ENCODE results near the gene ZC3H7B. TPM values are rescaled to one million over a fixed set of nuclear protein-coding genes. Genes with fewer than 3 reads are reported as not detected.

The ZC3H7B gene
- total RNA-seq, 1 donor from 2014 or later, result 66.7 TPM

DNA sequence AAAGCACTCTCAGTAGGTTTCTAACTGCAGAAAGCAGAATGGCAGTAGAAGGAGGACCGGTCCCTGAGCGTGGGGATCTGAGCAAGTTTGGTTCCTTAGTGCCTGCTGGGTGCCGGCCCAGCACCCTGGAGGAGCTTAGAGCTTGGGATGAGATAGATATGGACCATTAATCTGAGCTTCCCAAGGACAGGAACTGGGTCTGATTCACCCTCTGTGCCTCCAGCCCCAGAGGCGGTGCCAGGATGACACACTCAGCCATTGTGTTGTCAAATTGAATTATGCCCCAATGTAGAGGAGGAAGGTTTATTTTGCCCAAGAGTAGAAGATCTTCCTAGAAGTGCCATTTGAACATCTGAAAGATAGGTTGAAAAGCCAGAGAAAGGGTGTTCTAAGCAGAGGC lies 4.3 kb downstream of the ZC3H7B start:
- no peak for FAIRE-seq
- no peak overlapping the region for H3K27ac ChIP-seq (ENCODE audit: low read depth, low read length)
- no peak overlapping the region for H3K4me3 Mint-ChIP-seq (ENCODE audit: unreplicated experiment)

DNA sequence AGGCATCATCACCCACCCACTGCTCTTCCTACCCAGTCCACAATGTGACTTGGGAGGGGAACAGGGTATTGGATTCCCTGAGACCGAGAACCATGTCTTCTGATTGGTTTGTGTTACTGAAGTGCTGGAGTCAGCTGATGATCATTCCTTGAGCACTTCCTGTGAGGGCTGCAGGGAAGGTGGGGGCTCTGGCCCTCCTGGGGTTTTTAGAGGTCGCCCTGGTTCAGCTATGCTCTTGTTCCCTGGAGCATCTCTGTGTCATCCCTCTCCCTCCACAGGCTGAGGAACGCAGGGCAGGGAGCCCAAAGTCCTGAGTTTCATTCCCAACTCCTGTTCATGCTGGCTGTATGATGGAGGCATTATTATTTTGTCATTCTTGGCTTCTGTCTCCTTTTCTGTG lies 6.7 kb downstream of the ZC3H7B start:
- FAIRE-seq, result no peak
- H3K4me1 Mint-ChIP-seq (ENCODE audit: low read depth, unreplicated experiment), result peaks cover 29% of the 10 kb centered on the region
- peak overlapping the region; percentile 28 for H3K27ac ChIP-seq (ENCODE audit: low read depth, low read length)
- DNase-seq (ENCODE audit: low read depth), result no peak
- H3K9me3 Mint-ChIP-seq (ENCODE audit: unreplicated experiment), result no peaks in the 10 kb centered on the region
- no peaks in the 10 kb centered on the region for H3K27me3 ChIP-seq (ENCODE audit: insufficient read depth, low read length)
- peaks cover 70% of the 10 kb centered on the region for H4K20me1 ChIP-seq (ENCODE audit: insufficient read depth, low read length)
- H3K36me3 Mint-ChIP-seq (ENCODE audit: low read depth, unreplicated experiment), result peaks cover 18% of the 10 kb centered on the region
- peak overlapping the region; percentile 4 for H3K4me2 ChIP-seq (ENCODE audit: low read length)
- H3K9ac ChIP-seq (ENCODE audit: low read length), result no peak overlapping the region
- H3K4me3 Mint-ChIP-seq (ENCODE audit: unreplicated experiment), result no peak overlapping the region
- H3K4me3 ChIP-seq (ENCODE audit: insufficient read depth, low read depth, low read length), result no peak overlapping the region
- peak overlapping the region; percentile 34 for H3K27ac Mint-ChIP-seq (ENCODE audit: unreplicated experiment)
- no peaks in the 10 kb centered on the region for H3K36me3 ChIP-seq (ENCODE audit: insufficient read depth, low read length)
- H2AFZ ChIP-seq (ENCODE audit: low read depth, low read length), result no peak overlapping the region
- H3K4me1 ChIP-seq (ENCODE audit: insufficient read depth, low read length), result peaks cover 18% of the 10 kb centered on the region
- H3K27me3 Mint-ChIP-seq (ENCODE audit: low read depth, unreplicated experiment), result no peaks in the 10 kb centered on the region
- peaks cover 94% of the 10 kb centered on the region for H3K79me2 ChIP-seq (ENCODE audit: insufficient read depth, low read length)
- TF ChIP-seq, protein P1, sequence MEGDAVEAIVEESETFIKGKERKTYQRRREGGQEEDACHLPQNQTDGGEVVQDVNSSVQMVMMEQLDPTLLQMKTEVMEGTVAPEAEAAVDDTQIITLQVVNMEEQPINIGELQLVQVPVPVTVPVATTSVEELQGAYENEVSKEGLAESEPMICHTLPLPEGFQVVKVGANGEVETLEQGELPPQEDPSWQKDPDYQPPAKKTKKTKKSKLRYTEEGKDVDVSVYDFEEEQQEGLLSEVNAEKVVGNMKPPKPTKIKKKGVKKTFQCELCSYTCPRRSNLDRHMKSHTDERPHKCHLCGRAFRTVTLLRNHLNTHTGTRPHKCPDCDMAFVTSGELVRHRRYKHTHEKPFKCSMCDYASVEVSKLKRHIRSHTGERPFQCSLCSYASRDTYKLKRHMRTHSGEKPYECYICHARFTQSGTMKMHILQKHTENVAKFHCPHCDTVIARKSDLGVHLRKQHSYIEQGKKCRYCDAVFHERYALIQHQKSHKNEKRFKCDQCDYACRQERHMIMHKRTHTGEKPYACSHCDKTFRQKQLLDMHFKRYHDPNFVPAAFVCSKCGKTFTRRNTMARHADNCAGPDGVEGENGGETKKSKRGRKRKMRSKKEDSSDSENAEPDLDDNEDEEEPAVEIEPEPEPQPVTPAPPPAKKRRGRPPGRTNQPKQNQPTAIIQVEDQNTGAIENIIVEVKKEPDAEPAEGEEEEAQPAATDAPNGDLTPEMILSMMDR (IDR thresholded peaks at IDR 0.05; ENCODE audit: insufficient read depth, low read depth, low read length), result no peak
- TF ChIP-seq EZH2 (IDR thresholded peaks at IDR 0.05; ENCODE audit: insufficient read depth, low read length), result no peak
- no peaks in the 10 kb centered on the region for H3K9me3 ChIP-seq (ENCODE audit: insufficient read depth, low read depth, low read length)

More for the DNA sequence above, 4.3 kb downstream of the ZC3H7B start:
- Mint-ChIP-seq H3K36me3 (ENCODE audit: low read depth, unreplicated experiment) (peaks cover 15% of the 10 kb centered on the region), H3K27ac (ENCODE audit: unreplicated experiment) (peak overlapping the region; percentile 26), H3K9me3 (ENCODE audit: unreplicated experiment) (no peaks in the 10 kb centered on the region), H3K27me3 (ENCODE audit: low read depth, unreplicated experiment) (no peaks in the 10 kb centered on the region), H3K4me1 (ENCODE audit: low read depth, unreplicated experiment) (peaks cover 29% of the 10 kb centered on the region)
- Histone ChIP-seq H3K9me3 (ENCODE audit: insufficient read depth, low read depth, low read length) (no peaks in the 10 kb centered on the region), H3K4me1 (ENCODE audit: insufficient read depth, low read length) (peaks cover 20% of the 10 kb centered on the region), H3K27me3 (ENCODE audit: insufficient read depth, low read length) (no peaks in the 10 kb centered on the region), H3K79me2 (ENCODE audit: insufficient read depth, low read length) (peaks cover 96% of the 10 kb centered on the region), H2AFZ (ENCODE audit: low read depth, low read length) (no peak overlapping the region), H4K20me1 (ENCODE audit: insufficient read depth, low read length) (peaks cover 56% of the 10 kb centered on the region), H3K4me2 (ENCODE audit: low read length) (peak overlapping the region; percentile 64), H3K9ac (ENCODE audit: low read length) (no peak overlapping the region), H3K4me3 (ENCODE audit: insufficient read depth, low read depth, low read length) (no peak overlapping the region), H3K36me3 (ENCODE audit: insufficient read depth, low read length) (no peaks in the 10 kb centered on the region)
- DNase-seq (ENCODE audit: low read depth), result peak; percentile 60
- TF ChIP-seq EZH2 (IDR thresholded peaks at IDR 0.05; ENCODE audit: insufficient read depth, low read length), result no peak
- TF ChIP-seq, protein P1 (IDR thresholded peaks at IDR 0.05; ENCODE audit: insufficient read depth, low read depth, low read length), result no peak

DNA sequence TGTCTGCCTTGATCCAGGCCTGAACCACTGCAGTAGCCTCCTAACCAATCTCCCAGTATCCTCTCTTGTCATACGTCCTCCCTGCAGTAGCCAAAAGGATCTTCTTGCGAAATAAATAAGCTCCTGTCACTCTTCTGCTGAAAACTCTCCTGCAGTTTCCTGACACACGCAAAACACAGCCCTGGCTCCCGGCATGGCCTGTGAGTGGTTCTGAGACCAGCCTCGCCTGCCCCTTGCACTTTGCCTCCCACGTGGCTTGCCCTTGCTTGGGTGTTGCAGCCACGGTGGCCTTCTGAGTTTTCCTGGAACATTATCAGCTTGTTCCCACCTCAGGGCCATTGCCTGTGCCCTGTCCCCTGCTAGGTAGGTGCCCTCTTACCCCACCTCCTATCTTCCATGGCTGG lies 7.2 kb downstream of the ZC3H7B start:
- Histone ChIP-seq H4K20me1 (ENCODE audit: insufficient read depth, low read length) (peaks cover 74% of the 10 kb centered on the region), H2AFZ (ENCODE audit: low read depth, low read length) (no peak overlapping the region), H3K36me3 (ENCODE audit: insufficient read depth, low read length) (no peaks in the 10 kb centered on the region), H3K27me3 (ENCODE audit: insufficient read depth, low read length) (no peaks in the 10 kb centered on the region), H3K4me3 (ENCODE audit: insufficient read depth, low read depth, low read length) (no peak overlapping the region), H3K9ac (ENCODE audit: low read length) (peak overlapping the region; percentile 13), H3K4me1 (ENCODE audit: insufficient read depth, low read length) (peaks cover 16% of the 10 kb centered on the region), H3K4me2 (ENCODE audit: low read length) (no peak overlapping the region), H3K9me3 (ENCODE audit: insufficient read depth, low read depth, low read length) (no peaks in the 10 kb centered on the region), H3K79me2 (ENCODE audit: insufficient read depth, low read length) (peaks cover 94% of the 10 kb centered on the region), H3K27ac (ENCODE audit: low read depth, low read length) (no peak overlapping the region)
- peaks cover 25% of the 10 kb centered on the region for H3K4me1 Mint-ChIP-seq (ENCODE audit: low read depth, unreplicated experiment)
- H3K27me3 Mint-ChIP-seq (ENCODE audit: low read depth, unreplicated experiment), result no peaks in the 10 kb centered on the region
- no peak overlapping the region for H3K4me3 Mint-ChIP-seq (ENCODE audit: unreplicated experiment)
- no peak for TF ChIP-seq EZH2 (IDR thresholded peaks at IDR 0.05; ENCODE audit: insufficient read depth, low read length)
- TF ChIP-seq, protein P1 (IDR thresholded peaks at IDR 0.05; ENCODE audit: insufficient read depth, low read depth, low read length), result no peak
- H3K36me3 Mint-ChIP-seq (ENCODE audit: low read depth, unreplicated experiment), result peaks cover 18% of the 10 kb centered on the region
- DNase-seq (ENCODE audit: low read depth), result no peak
- no peaks in the 10 kb centered on the region for H3K9me3 Mint-ChIP-seq (ENCODE audit: unreplicated experiment)
- FAIRE-seq, result no peak
- peak overlapping the region; percentile 4 for H3K27ac Mint-ChIP-seq (ENCODE audit: unreplicated experiment)
